A673 (cell line): ENCODE results near the gene ZNFX1.

Experiments
- EZH2 ChIP-seq: fragments of 200-600 bp; sonication (generic); IDR thresholded peaks from 2 replicates; pipeline ENCODE4 v1.6.1; 2017; ENCODE audit warnings: borderline replicate concordance, low read depth, mild to moderate bottlenecking, mixed read lengths, antibody characterized with exemption, low read length; ENCODE audit not compliant: poor library complexity, severe bottlenecking
- TF ChIP-seq, protein P1 (sequence below): fragments of 300-800, 200-600 bp; sonication (generic); conservative IDR thresholded peaks from 2 replicates; pipeline ENCODE4 v1.5.1; 2017; ENCODE audit warnings: low read depth, mild to moderate bottlenecking, antibody characterized with exemption, low read length, moderate library complexity, mixed read lengths

DNA sequence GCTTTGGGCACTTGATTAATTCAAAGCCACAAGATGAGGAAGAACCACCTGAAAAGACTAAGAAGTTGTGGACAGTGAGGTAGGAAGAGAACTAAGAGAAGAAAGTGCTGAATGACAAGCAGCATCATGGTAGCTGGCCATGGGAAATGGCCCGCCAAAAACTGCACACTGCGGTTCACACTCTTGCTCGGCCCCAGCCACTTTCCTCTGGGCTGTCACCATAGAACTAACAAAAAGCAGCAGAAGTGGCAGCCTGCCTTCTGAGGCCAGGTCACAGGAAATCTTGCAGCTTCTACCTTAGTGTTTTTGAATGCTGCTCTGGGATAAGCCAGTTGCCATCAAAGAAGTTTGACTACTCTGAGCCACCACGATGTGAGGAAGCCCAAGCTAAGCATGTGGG is 34.8 kb upstream of the ZNFX1 start:
- TF ChIP-seq, protein P1, sequence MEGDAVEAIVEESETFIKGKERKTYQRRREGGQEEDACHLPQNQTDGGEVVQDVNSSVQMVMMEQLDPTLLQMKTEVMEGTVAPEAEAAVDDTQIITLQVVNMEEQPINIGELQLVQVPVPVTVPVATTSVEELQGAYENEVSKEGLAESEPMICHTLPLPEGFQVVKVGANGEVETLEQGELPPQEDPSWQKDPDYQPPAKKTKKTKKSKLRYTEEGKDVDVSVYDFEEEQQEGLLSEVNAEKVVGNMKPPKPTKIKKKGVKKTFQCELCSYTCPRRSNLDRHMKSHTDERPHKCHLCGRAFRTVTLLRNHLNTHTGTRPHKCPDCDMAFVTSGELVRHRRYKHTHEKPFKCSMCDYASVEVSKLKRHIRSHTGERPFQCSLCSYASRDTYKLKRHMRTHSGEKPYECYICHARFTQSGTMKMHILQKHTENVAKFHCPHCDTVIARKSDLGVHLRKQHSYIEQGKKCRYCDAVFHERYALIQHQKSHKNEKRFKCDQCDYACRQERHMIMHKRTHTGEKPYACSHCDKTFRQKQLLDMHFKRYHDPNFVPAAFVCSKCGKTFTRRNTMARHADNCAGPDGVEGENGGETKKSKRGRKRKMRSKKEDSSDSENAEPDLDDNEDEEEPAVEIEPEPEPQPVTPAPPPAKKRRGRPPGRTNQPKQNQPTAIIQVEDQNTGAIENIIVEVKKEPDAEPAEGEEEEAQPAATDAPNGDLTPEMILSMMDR = no peak
- TF ChIP-seq EZH2 = no peak
